Neuron (in vitro differentiated cells): ENCODE results near the gene CBX7.

ENCODE experiments used
- H2AFZ ChIP-seq: one replicate; pipeline ENCODE4 v1.6.1; 2013; ENCODE audit warnings: low read depth, mild to moderate bottlenecking, inconsistent platforms, low read length, moderate library complexity
- H3K27me3 ChIP-seq: one replicate; pipeline ENCODE4 v1.6.1; 2013; ENCODE audit warnings: low read length; ENCODE audit not compliant: insufficient read depth
- H3K36me3 ChIP-seq: one replicate; pipeline ENCODE4 v1.6.1; 2013; ENCODE audit warnings: low read length; ENCODE audit not compliant: insufficient read depth
- H3K4me1 ChIP-seq: one replicate; pipeline ENCODE4 v1.6.1; 2013; ENCODE audit warnings: low read length; ENCODE audit not compliant: insufficient read depth
- H3K4me3 ChIP-seq: 2 replicates; pipeline ENCODE4 v1.5.1; 2013; ENCODE audit warnings: mild to moderate bottlenecking, low read length, moderate library complexity
- H3K9me3 ChIP-seq: one replicate; pipeline ENCODE4 v1.6.1; 2013; ENCODE audit warnings: low read length

Gene CBX7

GRCh38 chr22:39097098-39098020 is 55.1 kb downstream of the CBX7 start, which contains the start of gene APOBEC3H:
Gene APOBEC3H (plus strand): TSS chr22:39097244. CDS start chr22:39100279, 3,035 bp downstream.
- H3K4me3 ChIP-seq, result no peak within 1 kb of the TSS
- no peaks in the 10 kb centered on the region for H3K36me3 ChIP-seq
- no peaks in the 10 kb centered on the region for H3K4me1 ChIP-seq
- H3K27me3 ChIP-seq, result peaks cover 3% of the 10 kb centered on the region
- no peaks in the 10 kb centered on the region for H3K9me3 ChIP-seq
- no peak within 1 kb of the TSS for H2AFZ ChIP-seq

DNA sequence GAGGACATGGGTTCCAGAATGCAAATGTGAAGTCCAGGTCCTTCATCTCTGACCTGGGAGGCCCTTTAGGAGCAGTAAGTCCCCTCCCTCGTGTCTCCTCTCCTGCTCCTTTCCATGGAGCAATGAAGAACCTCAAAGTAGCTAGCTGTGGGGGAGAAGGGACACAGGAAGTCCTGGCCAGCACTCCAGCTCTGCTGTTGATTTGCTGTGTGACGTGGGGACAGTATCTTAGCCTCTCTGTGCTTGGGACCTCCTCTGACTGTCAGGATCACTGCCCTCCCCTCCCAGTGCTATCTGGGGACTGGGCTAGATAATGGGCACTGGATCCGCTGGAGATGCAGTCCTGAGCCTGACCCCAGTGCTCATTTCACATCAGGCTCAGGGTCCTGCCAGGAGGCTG is 56.5 kb downstream of the CBX7 start:
- Histone ChIP-seq H3K4me1 (no peaks in the 10 kb centered on the region), H2AFZ (no peak overlapping the region), H3K4me3 (no peak overlapping the region), H3K9me3 (no peaks in the 10 kb centered on the region), H3K36me3 (no peaks in the 10 kb centered on the region), H3K27me3 (peaks cover 11% of the 10 kb centered on the region)

GRCh38 chr22:39094717-39095389 is 57.6 kb downstream of the CBX7 start:
- no peaks in the 10 kb centered on the region for H3K4me1 ChIP-seq
- no peaks in the 10 kb centered on the region for H3K9me3 ChIP-seq
- no peaks in the 10 kb centered on the region for H3K36me3 ChIP-seq
- H3K4me3 ChIP-seq, result no peak overlapping the region
- no peak overlapping the region for H2AFZ ChIP-seq
- H3K27me3 ChIP-seq, result peaks cover 17% of the 10 kb centered on the region

- no peaks in the 10 kb centered on the region for H3K36me3 ChIP-seq
- no peak overlapping the region for H2AFZ ChIP-seq
- H3K4me1 ChIP-seq, result peaks cover 3% of the 10 kb centered on the region
- no peaks in the 10 kb centered on the region for H3K9me3 ChIP-seq
- H3K27me3 ChIP-seq, result peaks cover 17% of the 10 kb centered on the region
- no peak overlapping the region for H3K4me3 ChIP-seq
Measured at GRCh38 chr22:39092111-39092862, 60.2 kb downstream of the CBX7 start.

- Histone ChIP-seq H3K4me3 (no peak overlapping the region), H2AFZ (no peak overlapping the region), H3K27me3 (peaks cover 17% of the 10 kb centered on the region), H3K4me1 (peaks cover 3% of the 10 kb centered on the region), H3K36me3 (no peaks in the 10 kb centered on the region), H3K9me3 (no peaks in the 10 kb centered on the region)
Measured at GRCh38 chr22:39091126-39092081, 61.1 kb downstream of the CBX7 start.

- Histone ChIP-seq H3K9me3 (no peaks in the 10 kb centered on the region), H2AFZ (no peak overlapping the region)
Measured at GRCh38 chr22:39090426-39091064, 61.9 kb downstream of the CBX7 start.

GRCh38 chr22:39089928-39090327 is 62.6 kb downstream of the CBX7 start:
- Histone ChIP-seq H2AFZ (no peak overlapping the region), H3K27me3 (peaks cover 17% of the 10 kb centered on the region), H3K9me3 (no peaks in the 10 kb centered on the region), H3K4me1 (peaks cover 3% of the 10 kb centered on the region), H3K4me3 (no peak overlapping the region), H3K36me3 (no peaks in the 10 kb centered on the region)

More at GRCh38 chr22:39090426-39091064, 61.9 kb downstream of the CBX7 start:
- Histone ChIP-seq H3K4me3 (no peak overlapping the region), H3K27me3 (peaks cover 17% of the 10 kb centered on the region), H3K36me3 (no peaks in the 10 kb centered on the region), H3K4me1 (peaks cover 3% of the 10 kb centered on the region)

GRCh38 chr22:39088685-39089032 is 63.8 kb downstream of the CBX7 start:
- H3K4me1 ChIP-seq, result peaks cover 3% of the 10 kb centered on the region
- no peaks in the 10 kb centered on the region for H3K9me3 ChIP-seq
- H3K36me3 ChIP-seq, result no peaks in the 10 kb centered on the region
- H3K4me3 ChIP-seq, result no peak overlapping the region
- H2AFZ ChIP-seq, result no peak overlapping the region
- peaks cover 21% of the 10 kb centered on the region for H3K27me3 ChIP-seq

- peaks cover 3% of the 10 kb centered on the region for H3K4me1 ChIP-seq
- H2AFZ ChIP-seq, result no peak overlapping the region
- no peak overlapping the region for H3K4me3 ChIP-seq
- H3K9me3 ChIP-seq, result no peaks in the 10 kb centered on the region
- H3K36me3 ChIP-seq, result no peaks in the 10 kb centered on the region
- H3K27me3 ChIP-seq, result peaks cover 20% of the 10 kb centered on the region
Measured at GRCh38 chr22:39087881-39088684, 64.4 kb downstream of the CBX7 start.

- Histone ChIP-seq H3K9me3 (no peaks in the 10 kb centered on the region), H3K36me3 (no peaks in the 10 kb centered on the region), H3K27me3 (peaks cover 17% of the 10 kb centered on the region), H2AFZ (no peak overlapping the region), H3K4me1 (peaks cover 3% of the 10 kb centered on the region), H3K4me3 (no peak overlapping the region)
Measured at GRCh38 chr22:39087098-39087497, 65.4 kb downstream of the CBX7 start.

DNA sequence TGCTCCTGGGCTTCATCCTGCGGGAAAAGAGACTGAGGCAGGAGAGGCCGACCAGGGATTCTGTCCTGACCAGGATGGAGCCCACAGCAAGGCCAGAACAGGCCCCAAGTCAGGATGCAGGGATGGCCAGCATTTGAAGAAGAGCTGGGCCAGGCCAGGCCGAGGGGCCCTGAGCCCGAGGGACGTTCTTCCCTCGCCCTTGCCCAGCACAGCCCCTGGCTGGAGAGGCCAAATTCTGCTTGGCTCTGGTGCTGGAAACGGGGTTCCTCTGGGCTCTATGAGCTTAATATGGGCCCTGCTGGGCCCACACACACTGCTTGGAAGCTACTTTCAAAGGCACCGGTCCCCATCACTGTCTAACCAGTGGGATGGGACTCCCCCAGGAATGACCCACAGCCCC is 67.8 kb downstream of the CBX7 start:
- no peaks in the 10 kb centered on the region for H3K9me3 ChIP-seq
- no peak overlapping the region for H2AFZ ChIP-seq
- H3K27me3 ChIP-seq, result peaks cover 10% of the 10 kb centered on the region
- H3K4me3 ChIP-seq, result no peak overlapping the region
- no peaks in the 10 kb centered on the region for H3K36me3 ChIP-seq
- peaks cover 3% of the 10 kb centered on the region for H3K4me1 ChIP-seq
